SK-N-SH (cell line): ENCODE measurements around the gene PHLPP2. TPM values are rescaled to one million over a fixed set of nuclear protein-coding genes. Genes with fewer than 3 reads are reported as not detected.

Experiments
- CTCF ChIA-PET: fragments of 300-600, 350-600 bp; formaldehyde crosslinking; extraction: SDS; loops from one replicate; lab custom pipeline; 2021; lab: Yijun Ruan, JAX
- POLR2A ChIA-PET: fragments of 350-600 bp; sonication (Branson Sonifier 250); formaldehyde crosslinking; extraction: SDS; loops from one replicate; lab custom pipeline; 2020; ENCODE audit warnings: antibody characterized with exemption, inconsistent platforms; lab: Yijun Ruan, JAX
- DNase-seq: peaks from one replicate; pipeline ENCODE4 v3.0.0; 2012
- H2AFZ ChIP-seq: fragments of 200-600 bp; sonication (generic); 2 replicates; pipeline ENCODE4 v1.8.1; 2016; ENCODE audit warnings: antibody characterized with exemption, mild to moderate bottlenecking, low read depth
- H3F3A ChIP-seq: fragments of 200-600 bp; sonication (generic); replicated peaks from 2 replicates; pipeline ENCODE3; 2016; ENCODE audit warnings: antibody characterized with exemption, mild to moderate bottlenecking; ENCODE audit not compliant: insufficient read depth
- H3K27ac ChIP-seq, 2 experiments: fragments of 200-500 bp in 1 of 2; fragments of 200-600 bp in 1 of 2; sonication (Bioruptor generic) in 1 of 2; sonication (generic), shearing (Covaris generic) in 1 of 2; 2 replicates each; pipeline versions ENCODE4 v1.5.1 to v1.6.1; 2014 to 2016; ENCODE audit warnings: low read depth in 2 of 2, inconsistent platforms in 1 of 2, low read length in 1 of 2, mild to moderate bottlenecking in 1 of 2, mixed read lengths in 1 of 2
- H3K27me3 ChIP-seq: fragments of 200-600 bp; sonication (generic), shearing (Covaris generic); 2 replicates; pipeline ENCODE4 v1.6.1; 2016; ENCODE audit warnings: mixed run types; ENCODE audit not compliant: insufficient read depth
- H3K36me3 ChIP-seq, 2 experiments: fragments of 200-500 bp in 1 of 2; fragments of 200-600 bp in 1 of 2; sonication (Bioruptor generic) in 1 of 2; sonication (generic) in 1 of 2; replicated peaks in 1 of 2; 2 replicates each; pipeline versions ENCODE3 to v1.5.1; 2014 to 2016; ENCODE audit warnings: low read length in 1 of 2, mild to moderate bottlenecking in 1 of 2; ENCODE audit not compliant: insufficient read depth in 2 of 2, control insufficient read depth in 1 of 2
- H3K4me1 ChIP-seq, 2 experiments: fragments of 200-500 bp in 1 of 2; fragments of 200-600 bp in 1 of 2; sonication (Bioruptor generic) in 1 of 2; sonication (generic), shearing (Covaris generic) in 1 of 2; 2 replicates each; pipeline versions ENCODE4 v1.5.1 to v1.6.1; 2014 to 2016; ENCODE audit warnings: low read depth in 1 of 2, low read length in 1 of 2, mixed run types in 1 of 2; ENCODE audit not compliant: insufficient read depth in 2 of 2, control insufficient read depth in 1 of 2
- H3K4me2 ChIP-seq: fragments of 200-600 bp; sonication (generic), shearing (Covaris generic); 2 replicates; pipeline ENCODE4 v1.6.1; 2017; ENCODE audit warnings: mixed run types
- H3K4me3 ChIP-seq, 2 experiments: fragments of 200-500 bp in 1 of 2; fragments of 200-600 bp in 1 of 2; sonication (Bioruptor generic) in 1 of 2; sonication (generic), shearing (Covaris generic) in 1 of 2; 2 replicates each; pipeline versions ENCODE4 v1.5.1 to v1.8.1; 2014 to 2016; ENCODE audit warnings: low read depth in 2 of 2, inconsistent platforms in 1 of 2, low read length in 1 of 2, mild to moderate bottlenecking in 1 of 2, mixed read lengths in 1 of 2, moderate library complexity in 1 of 2
- H3K79me2 ChIP-seq: fragments of 200-600 bp; sonication (generic); 2 replicates; pipeline ENCODE4 v1.8.1; 2017; ENCODE audit warnings: mild to moderate bottlenecking; ENCODE audit not compliant: insufficient read depth
- H3K9ac ChIP-seq: fragments of 200-600 bp; sonication (generic); 2 replicates; pipeline ENCODE4 v1.6.1; 2017; ENCODE audit warnings: mixed run types
- H3K9me2 ChIP-seq: fragments of 200-600 bp; sonication (generic); 2 replicates; pipeline ENCODE4 v1.6.1; 2017; ENCODE audit warnings: mixed run types
- H3K9me3 ChIP-seq: fragments of 200-600 bp; sonication (generic); 2 replicates; pipeline ENCODE4 v1.6.1; 2017; ENCODE audit warnings: mixed run types, mild to moderate bottlenecking, moderate library complexity
- H4K20me1 ChIP-seq: fragments of 200-600 bp; sonication (generic); 2 replicates; pipeline ENCODE4 v1.6.1; 2017; ENCODE audit warnings: mild to moderate bottlenecking, mixed run types; ENCODE audit not compliant: insufficient read depth
- CHD2 ChIP-seq: fragments of 150-350 bp; IDR thresholded peaks from 2 replicates; pipeline ENCODE4 v1.6.1; 2018; ENCODE audit warnings: low read length; ENCODE audit not compliant: partially characterized antibody
- ELF1 ChIP-seq: IDR thresholded peaks from 2 replicates; pipeline ENCODE4 v1.4.0; 2012
- EP300 ChIP-seq, 2 experiments: IDR thresholded peaks; 2 replicates each; pipeline versions ENCODE4 v1.4.0 to v1.6.1; 2012; ENCODE audit warnings: borderline replicate concordance in 1 of 2, low read depth in 1 of 2, low read length in 1 of 2
- FOSL2 ChIP-seq: IDR thresholded peaks from 2 replicates; pipeline ENCODE4 v1.4.0; 2012; ENCODE audit warnings: low read depth, mild to moderate bottlenecking, moderate library complexity, borderline replicate concordance
- FOXJ3 ChIP-seq: sonication (generic); formaldehyde crosslinking; IDR thresholded peaks from 2 replicates; pipeline ENCODE4 v1.5.1; 2020; ENCODE audit warnings: mild to moderate bottlenecking, missing genetic modification reagents
- FOXM1 ChIP-seq: IDR thresholded peaks from 2 replicates; pipeline ENCODE4 v1.4.0; 2012; ENCODE audit warnings: low read depth, mild to moderate bottlenecking
- GABPA ChIP-seq: IDR thresholded peaks from 2 replicates; pipeline ENCODE4 v1.4.0; 2012; ENCODE audit warnings: low read depth, mild to moderate bottlenecking
- JUND ChIP-seq: IDR thresholded peaks from 2 replicates; pipeline ENCODE4 v1.4.0; 2012
- MXI1 ChIP-seq: IDR thresholded peaks from 2 replicates; pipeline ENCODE4 v1.6.1; 2012; ENCODE audit warnings: mild to moderate bottlenecking, low read depth, low read length, improper control_type of control experiment
- NFIC ChIP-seq: IDR thresholded peaks from 2 replicates; pipeline ENCODE4 v1.4.0; 2012; ENCODE audit warnings: borderline replicate concordance
- NRF1 ChIP-seq: IDR thresholded peaks from 2 replicates; pipeline ENCODE4 v1.6.1; 2012; ENCODE audit warnings: low read depth, mild to moderate bottlenecking, low read length
- RAD21 ChIP-seq: IDR thresholded peaks from 2 replicates; pipeline ENCODE4 v1.6.1; 2012; ENCODE audit warnings: mild to moderate bottlenecking, low read length
- RCOR1 ChIP-seq: fragments of 150-350 bp; IDR thresholded peaks from 2 replicates; pipeline ENCODE4 v1.6.1; 2017; ENCODE audit warnings: antibody characterized with exemption, low read length
- RFX5 ChIP-seq: IDR thresholded peaks from 2 replicates; pipeline ENCODE4 v1.6.1; 2012; ENCODE audit warnings: mild to moderate bottlenecking, improper control_type of control experiment, low read length
- RXRA ChIP-seq: IDR thresholded peaks from 2 replicates; pipeline ENCODE4 v1.4.0; 2012; ENCODE audit warnings: low read depth, mild to moderate bottlenecking, borderline replicate concordance
- TAF1 ChIP-seq: IDR thresholded peaks from 2 replicates; pipeline ENCODE4 v1.6.1; 2012; ENCODE audit warnings: low read depth, mild to moderate bottlenecking, low read length, moderate library complexity, borderline replicate concordance
- TEAD4 ChIP-seq: IDR thresholded peaks from 2 replicates; pipeline ENCODE4 v1.4.0; 2012; ENCODE audit warnings: mild to moderate bottlenecking, borderline replicate concordance; ENCODE audit not compliant: insufficient read depth
- ZBTB33 ChIP-seq: IDR thresholded peaks from 2 replicates; pipeline ENCODE4 v1.4.0; 2012; ENCODE audit warnings: low read depth, borderline replicate concordance
- WGBS: methylation state at CpG from one replicate; pipeline ENCODE4 v1.1.6; 2017; ENCODE audit warnings: low lambda C conversion rate; 5-methylcytosine and 5-hydroxymethylcytosine counted together
- polyA plus RNA-seq, 3 experiments: library from polyadenylated mRNA; depleted of rRNA; stranded (reverse); fragments of >200 nt; gene quantifications; 2 replicates each; pipeline ENCODE4 v1.2.3, GENCODE V29; 2012
- TF ChIP-seq, protein P1 (sequence below): IDR thresholded peaks from 2 replicates; pipeline ENCODE4 v1.4.0; 2012; ENCODE audit warnings: low read depth, borderline replicate concordance

Gene PHLPP2
- polyA plus RNA-seq, 1 of the 3 experiments (the other 2 are of a cell fraction), result 5.5 TPM

DNA sequence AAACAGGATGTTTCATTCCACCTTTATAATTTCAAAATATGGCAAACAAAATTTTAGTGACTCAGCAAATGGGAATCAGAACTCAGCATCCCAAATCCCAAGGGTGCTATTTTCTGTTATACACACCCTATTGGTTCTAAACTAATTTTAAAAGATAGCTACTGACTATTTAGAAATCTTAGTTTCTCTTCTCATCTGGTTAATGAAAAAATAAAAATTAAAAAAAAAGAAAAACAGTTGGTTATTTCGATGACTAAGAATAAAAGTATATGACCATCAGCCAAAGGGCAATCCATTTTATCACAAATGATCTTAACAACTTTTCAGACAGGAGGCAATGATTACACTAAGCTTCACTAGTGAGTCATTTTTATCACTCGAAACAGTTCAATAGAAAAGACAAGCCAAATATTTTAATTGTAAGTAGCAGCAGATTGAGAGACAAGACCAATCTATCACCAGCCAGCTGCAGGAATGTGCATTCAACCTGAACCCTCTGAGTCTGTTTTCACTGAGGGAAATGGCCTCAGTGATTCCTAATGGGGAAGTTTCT is 15.2 kb downstream of the PHLPP2 start (continued):
- no peak for TF ChIP-seq ZBTB33
- TF ChIP-seq GABPA, result no peak
- no peak for TF ChIP-seq TEAD4
- no peak for TF ChIP-seq CHD2
- peak; percentile 46; the same call in 1 of the 2 replicates for TF ChIP-seq JUND
- no peak for TF ChIP-seq NRF1
- 0 out of 2 replicates have a peak, but pooled peaks have one; percentile 20 for TF ChIP-seq NFIC
- no peak for TF ChIP-seq MXI1
- TF ChIP-seq FOXJ3 (CRISPR knock-in tag), result no peak
- no peak for TF ChIP-seq FOXM1
- TF ChIP-seq, protein P1, sequence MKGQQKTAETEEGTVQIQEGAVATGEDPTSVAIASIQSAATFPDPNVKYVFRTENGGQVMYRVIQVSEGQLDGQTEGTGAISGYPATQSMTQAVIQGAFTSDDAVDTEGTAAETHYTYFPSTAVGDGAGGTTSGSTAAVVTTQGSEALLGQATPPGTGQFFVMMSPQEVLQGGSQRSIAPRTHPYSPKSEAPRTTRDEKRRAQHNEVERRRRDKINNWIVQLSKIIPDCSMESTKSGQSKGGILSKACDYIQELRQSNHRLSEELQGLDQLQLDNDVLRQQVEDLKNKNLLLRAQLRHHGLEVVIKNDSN, result no peak
- TF ChIP-seq EP300 (IDR thresholded peaks at IDR 0.05; ENCODE audit: borderline replicate concordance in 1 of 2, low read depth in 1 of 2, low read length in 1 of 2), result no peak
- TF ChIP-seq RCOR1, result no peak
- TF ChIP-seq FOSL2, result peak; percentile 34; the same call in 1 of the 2 replicates
- peak; percentile 11; the same call in 1 of the 2 replicates for TF ChIP-seq RXRA
- no peak for TF ChIP-seq RFX5
- TF ChIP-seq RAD21, result no peak

GRCh38 chr16:71708696-71709095 is 15.8 kb downstream of the PHLPP2 start:
- no peak overlapping the region; a peak in 1 of 4 replicates for H3K27ac ChIP-seq
- CTCF ChIA-PET, result interaction anchor here (1.0 kb wide), 1 partner anchor 13 kb away, joined by 3 read pairs; no protein-coding TSS in a partner anchor

More at GRCh38 chr16:71708696-71709095, 15.8 kb downstream of the PHLPP2 start:
- Histone ChIP-seq H3K9me2 (no peaks in the 10 kb centered on the region), H3K4me3 (no peak overlapping the region), H3K27me3 (no peaks in the 10 kb centered on the region), H3K36me3 (peaks cover 4 to 8% of the 10 kb centered on the region in 2 experiments)
- 100% methylated on average over 2 of the region's 2 CpGs for WGBS
- TF ChIP-seq RCOR1, result no peak
- no peak for TF ChIP-seq ELF1
- TF ChIP-seq EP300 (IDR thresholded peaks at IDR 0.05; ENCODE audit: borderline replicate concordance in 1 of 2, low read depth in 1 of 2, low read length in 1 of 2), result no peak
- no peak for TF ChIP-seq TAF1
- TF ChIP-seq, all 33 proteins: peak for 0
- Histone ChIP-seq H3K4me2 (no peak overlapping the region), H3K9me3 (no peaks in the 10 kb centered on the region), H3K79me2 (peaks cover 75% of the 10 kb centered on the region), H3K9ac (no peak overlapping the region), H2AFZ (no peak overlapping the region), H3F3A (peaks cover 11% of the 10 kb centered on the region), H3K4me1 (peaks cover 4 to 20% of the 10 kb centered on the region in 2 experiments; a peak in 3 of 4 replicates), H4K20me1 (peaks cover 16% of the 10 kb centered on the region; the same call in 1 of the 2 replicates)
- DNase-seq, result no peak
- POLR2A ChIA-PET, result no interaction called here
